Endothelial cell of umbilical vein (primary cell): ENCODE measurements around the gene NCKAP5.

ENCODE experiments used
- CTCF ChIP-seq, 2 donors: IDR thresholded peaks; 1 replicate in 1 of 2; 2 replicates in 1 of 2; pipeline ENCODE4 v1.5.1; 2011; ENCODE audit warnings: low read length in 2 of 2, mild to moderate bottlenecking in 2 of 2, moderate library complexity in 2 of 2, control low read depth in 1 of 2, inconsistent platforms in 1 of 2, low read depth in 1 of 2; ENCODE audit not compliant: insufficient read depth in 1 of 2; ENCODE audit errors: extremely low read depth in 1 of 2
- EZH2 ChIP-seq: IDR thresholded peaks from 2 replicates; pipeline ENCODE4 v1.6.1; 2012; ENCODE audit warnings: borderline replicate concordance, low read depth, mild to moderate bottlenecking, moderate library complexity, low read length, inconsistent platforms; ENCODE audit not compliant: severe bottlenecking
- GATA2 ChIP-seq: IDR thresholded peaks from 2 replicates; pipeline ENCODE4 v1.7.0; 2011; ENCODE audit warnings: low read depth, mild to moderate bottlenecking, moderate library complexity, mixed read lengths, low read length; ENCODE audit not compliant: insufficient read length, insufficient read depth
- JUN ChIP-seq: IDR thresholded peaks from 2 replicates; pipeline ENCODE4 v1.6.1; 2011; ENCODE audit warnings: borderline replicate concordance, low read depth; ENCODE audit not compliant: insufficient read length, insufficient read depth
- MYC ChIP-seq: IDR thresholded peaks from one replicate; pipeline ENCODE4 v1.6.1; 2011; ENCODE audit warnings: mild to moderate bottlenecking, low read depth, low read length
- POLR2A ChIP-seq: IDR thresholded peaks from 2 replicates; pipeline ENCODE4 v1.6.1; 2012; ENCODE audit warnings: low read depth, mild to moderate bottlenecking, control low read depth, low read length
- POLR2AphosphoS5 ChIP-seq: IDR thresholded peaks from 2 replicates; pipeline ENCODE4 v1.6.1; 2012; ENCODE audit warnings: low read depth, mild to moderate bottlenecking, control low read depth, low read length, moderate library complexity; ENCODE audit not compliant: insufficient read depth

GRCh38 chr2:133476286-133476685, 92.0 kb downstream of the NCKAP5 start:
- TF ChIP-seq POLR2A (no peak), MYC (no peak), EZH2 (no peak), CTCF (IDR thresholded peaks at IDR 0.05; ENCODE audit: extremely low read depth in 1 of 2, insufficient read depth in 1 of 2, low read depth in 1 of 2, low read length in 2 of 2) (no peak), POLR2AphosphoS5 (no peak), GATA2 (no peak), JUN (no peak)
